HG02938 (cell line): ENCODE measurements around the gene OPCML.
A peak's percentile ranks its signal among the peaks of the same experiment; 100 is the strongest.

ENCODE experiments used
- ATAC-seq: cut with Tn5 transposase; IDR thresholded peaks from one replicate; pipeline ENCODE4 v1.9.1; 2021; ENCODE audit warnings: mild to moderate bottlenecking, moderate library complexity; ENCODE audit not compliant: unreplicated experiment

Gene OPCML

GRCh38 chr11:132779497-132779896 lies 752.8 kb downstream of the OPCML start:
- ATAC-seq = no peak

GRCh38 chr11:132777067-132777975 lies 755.0 kb downstream of the OPCML start:
- ATAC-seq = no peak

GRCh38 chr11:132773751-132774150 lies 758.5 kb downstream of the OPCML start:
- no peak for ATAC-seq

GRCh38 chr11:132772703-132773545 lies 759.4 kb downstream of the OPCML start:
- ATAC-seq = no peak

GRCh38 chr11:132771746-132772145 lies 760.6 kb downstream of the OPCML start:
- no peak for ATAC-seq

- ATAC-seq = no peak
These were observed 761.3 kb downstream of the OPCML start for GRCh38 chr11:132770829-132771530.

- no peak for ATAC-seq
These were observed 768.8 kb downstream of the OPCML start for GRCh38 chr11:132763503-132763902.

GRCh38 chr11:132755934-132756333 lies 776.4 kb downstream of the OPCML start:
- ATAC-seq = no peak

GRCh38 chr11:132751516-132752250 lies 780.6 kb downstream of the OPCML start:
- ATAC-seq = no peak

GRCh38 chr11:132746305-132746704 lies 786.0 kb downstream of the OPCML start:
- no peak for ATAC-seq

GRCh38 chr11:132745306-132745705 lies 787.0 kb downstream of the OPCML start:
- ATAC-seq = no peak

- ATAC-seq = no peak
These were observed 787.5 kb downstream of the OPCML start for GRCh38 chr11:132744771-132745170.

- no peak for ATAC-seq
These were observed 788.7 kb downstream of the OPCML start for GRCh38 chr11:132743601-132744000.

GRCh38 chr11:132742929-132743328 lies 789.4 kb downstream of the OPCML start:
- no peak for ATAC-seq

- ATAC-seq = no peak
These were observed 798.1 kb downstream of the OPCML start for GRCh38 chr11:132734217-132734616.

- ATAC-seq = no peak
These were observed 804.3 kb downstream of the OPCML start for GRCh38 chr11:132728026-132728425.

- no peak for ATAC-seq
These were observed 810.8 kb downstream of the OPCML start for GRCh38 chr11:132721526-132721925.

GRCh38 chr11:132719684-132720083 lies 812.6 kb downstream of the OPCML start:
- ATAC-seq = no peak

- peak; percentile 68 for ATAC-seq
These were observed 813.3 kb downstream of the OPCML start for GRCh38 chr11:132718711-132719671.
